ENCODE results near the gene SGCG.
"Not testable (repeated sequence)": the region's sequence is repeated elsewhere in the genome, so short reads cannot be mapped to it uniquely, and the experiment has no call there.

Gene SGCG

DNA sequence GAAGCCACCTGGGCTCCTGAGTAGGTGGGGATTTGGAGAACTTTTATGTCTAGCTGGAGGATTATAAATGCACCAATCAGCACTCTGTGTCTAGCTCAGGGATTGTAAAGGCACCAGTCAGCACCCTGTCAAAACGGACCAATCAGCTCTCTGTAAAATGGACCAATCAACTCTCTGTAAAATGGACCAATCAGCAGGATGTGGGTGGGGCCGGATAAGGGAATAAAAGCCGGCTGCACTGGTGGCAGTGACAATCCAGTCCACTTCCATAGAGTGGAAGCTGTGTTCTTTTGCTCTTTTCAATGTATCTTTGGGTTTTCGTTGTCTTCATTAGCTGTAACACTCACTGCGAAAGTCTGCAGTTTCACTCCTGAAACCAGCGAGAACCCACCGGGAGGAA is 38.2 kb upstream of the SGCG start:
- not testable (repeated sequence) for H2AK5ac ChIP-seq (ENCODE audit: low read length); H2BK5ac ChIP-seq (ENCODE audit: low read depth, low read length, poor library complexity); H3K79me1 ChIP-seq (ENCODE audit: low read length); H3K4me1 ChIP-seq (ENCODE audit: control insufficient read depth in 1 of 2, insufficient read depth in 2 of 2, low read length in 2 of 2); H3K9ac ChIP-seq (ENCODE audit: low read length); H3K36me3 ChIP-seq (ENCODE audit: control insufficient read depth in 1 of 2, insufficient read depth in 2 of 2, low read length in 2 of 2); H2BK12ac ChIP-seq (ENCODE audit: low read length); H3K4me3 ChIP-seq (ENCODE audit: low read depth, low read length); H3K4me2 ChIP-seq (ENCODE audit: low read length); H3K23ac ChIP-seq (ENCODE audit: low read length); H4K91ac ChIP-seq (ENCODE audit: low read depth, low read length); H3K27ac ChIP-seq (ENCODE audit: low read depth, low read length); H2BK120ac ChIP-seq (ENCODE audit: insufficient read depth, low read length, poor library complexity); H3K27me3 ChIP-seq (ENCODE audit: insufficient read depth, low read length); H4K12ac ChIP-seq (ENCODE audit: low read depth, low read length); H2AFZ ChIP-seq (ENCODE audit: insufficient read depth, low read length, poor library complexity); H3K18ac ChIP-seq (ENCODE audit: low read length); H3K79me2 ChIP-seq (ENCODE audit: control insufficient read depth, insufficient read depth, low read length, poor library complexity); H3K4ac ChIP-seq (ENCODE audit: low read depth, low read length); DNase-seq; H4K8ac ChIP-seq (ENCODE audit: low read depth, low read length); H3K14ac ChIP-seq (ENCODE audit: low read length); H3K9me3 ChIP-seq (ENCODE audit: insufficient read depth, low read depth, low read length)
- no CpG with 5 or more reads among the region's 7 CpGs for WGBS (ENCODE audit: extremely low coverage, insufficient coverage, insufficient read length)

DNA sequence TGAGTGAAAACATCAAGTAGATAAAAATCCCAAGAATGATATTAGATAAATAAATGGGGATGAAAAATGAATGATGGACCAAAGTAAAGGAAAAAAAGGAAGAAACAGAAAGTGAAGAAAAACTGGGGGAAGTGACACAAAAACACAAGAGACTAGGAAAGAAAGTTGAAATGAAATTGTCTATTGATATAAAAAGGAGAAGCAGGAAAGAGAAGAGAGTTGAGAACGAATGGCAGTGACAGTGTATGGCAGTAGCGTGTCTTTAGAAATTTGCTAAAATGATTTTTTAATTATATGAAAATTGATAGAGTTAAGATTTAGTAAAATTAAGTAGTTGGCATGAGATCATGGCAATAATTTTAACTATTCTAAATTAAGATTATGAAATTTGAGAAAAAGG is 36.3 kb upstream of the SGCG start:
- Histone ChIP-seq H3K79me2 (ENCODE audit: control insufficient read depth, insufficient read depth, low read length, poor library complexity) (no peaks in the 10 kb centered on the region), H3K4me3 (ENCODE audit: low read depth, low read length) (no peak overlapping the region), H3K27me3 (ENCODE audit: insufficient read depth, low read length) (no peaks in the 10 kb centered on the region), H4K12ac (ENCODE audit: low read depth, low read length) (no peak overlapping the region), H3K36me3 (ENCODE audit: control insufficient read depth in 1 of 2, insufficient read depth in 2 of 2, low read length in 2 of 2) (no peaks in the 10 kb centered on the region), H3K14ac (ENCODE audit: low read length) (no peak overlapping the region), H4K8ac (ENCODE audit: low read depth, low read length) (no peak overlapping the region), H3K79me1 (ENCODE audit: low read length) (no peaks in the 10 kb centered on the region), H2AK5ac (ENCODE audit: low read length) (no peak overlapping the region), H2BK12ac (ENCODE audit: low read length) (no peak overlapping the region), H3K9ac (ENCODE audit: low read length) (no peak overlapping the region), H2BK5ac (ENCODE audit: low read depth, low read length, poor library complexity) (no peak overlapping the region), H3K18ac (ENCODE audit: low read length) (no peak overlapping the region), H3K9me3 (ENCODE audit: insufficient read depth, low read depth, low read length) (peaks cover 8% of the 10 kb centered on the region), H4K91ac (ENCODE audit: low read depth, low read length) (no peak overlapping the region), H3K4me1 (ENCODE audit: control insufficient read depth in 1 of 2, insufficient read depth in 2 of 2, low read length in 2 of 2) (no peaks in the 10 kb centered on the region), H2AFZ (ENCODE audit: insufficient read depth, low read length, poor library complexity) (no peak overlapping the region), H3K23ac (ENCODE audit: low read length) (no peak overlapping the region), H2BK120ac (ENCODE audit: insufficient read depth, low read length, poor library complexity) (no peak overlapping the region), H3K4me2 (ENCODE audit: low read length) (no peak overlapping the region), H3K27ac (ENCODE audit: low read depth, low read length) (no peak overlapping the region), H3K4ac (ENCODE audit: low read depth, low read length) (no peak overlapping the region)
- WGBS (ENCODE audit: extremely low coverage, insufficient coverage, insufficient read length), result 100% methylated on average over 1 of the region's 2 CpGs
- no peak for DNase-seq

DNA sequence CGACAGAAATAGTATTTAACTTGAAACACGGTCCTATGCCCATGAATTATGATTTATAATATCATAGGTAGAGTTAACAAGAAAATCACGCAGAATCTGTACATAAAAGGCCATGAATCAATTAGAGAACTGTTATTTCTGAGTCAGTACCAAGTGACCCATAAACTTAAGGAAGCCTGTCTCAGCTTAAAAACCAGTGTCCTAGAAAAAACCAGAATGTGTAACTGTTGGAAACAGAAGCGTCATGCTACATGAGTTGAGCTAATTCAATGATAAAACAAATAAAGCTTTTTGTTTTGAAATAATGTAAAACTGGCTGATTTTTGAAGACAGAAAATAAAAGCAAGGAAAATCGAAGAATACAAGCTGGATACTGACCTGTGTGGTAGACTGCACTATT is 34.8 kb upstream of the SGCG start:
- Histone ChIP-seq H3K14ac (ENCODE audit: low read length) (no peak overlapping the region), H3K9ac (ENCODE audit: low read length) (no peak overlapping the region), H2BK5ac (ENCODE audit: low read depth, low read length, poor library complexity) (no peak overlapping the region), H3K27me3 (ENCODE audit: insufficient read depth, low read length) (no peaks in the 10 kb centered on the region), H3K4me1 (ENCODE audit: control insufficient read depth in 1 of 2, insufficient read depth in 2 of 2, low read length in 2 of 2) (no peaks in the 10 kb centered on the region), H2AK5ac (ENCODE audit: low read length) (no peak overlapping the region), H3K18ac (ENCODE audit: low read length) (no peak overlapping the region), H2AFZ (ENCODE audit: insufficient read depth, low read length, poor library complexity) (no peak overlapping the region), H3K27ac (ENCODE audit: low read depth, low read length) (no peak overlapping the region), H3K23ac (ENCODE audit: low read length) (no peak overlapping the region), H2BK12ac (ENCODE audit: low read length) (no peak overlapping the region), H3K79me1 (ENCODE audit: low read length) (no peaks in the 10 kb centered on the region), H3K36me3 (ENCODE audit: control insufficient read depth in 1 of 2, insufficient read depth in 2 of 2, low read length in 2 of 2) (no peaks in the 10 kb centered on the region), H2BK120ac (ENCODE audit: insufficient read depth, low read length, poor library complexity) (no peak overlapping the region), H3K9me3 (ENCODE audit: insufficient read depth, low read depth, low read length) (peaks cover 8% of the 10 kb centered on the region), H3K4me2 (ENCODE audit: low read length) (no peak overlapping the region), H3K4me3 (ENCODE audit: low read depth, low read length) (no peak overlapping the region), H4K12ac (ENCODE audit: low read depth, low read length) (no peak overlapping the region), H4K8ac (ENCODE audit: low read depth, low read length) (no peak overlapping the region), H3K79me2 (ENCODE audit: control insufficient read depth, insufficient read depth, low read length, poor library complexity) (no peaks in the 10 kb centered on the region), H4K91ac (ENCODE audit: low read depth, low read length) (no peak overlapping the region), H3K4ac (ENCODE audit: low read depth, low read length) (no peak overlapping the region)
- no CpG with 5 or more reads among the region's 5 CpGs for WGBS (ENCODE audit: extremely low coverage, insufficient coverage, insufficient read length)
- peak in 1 of 2 donors; percentile 17 for DNase-seq

DNA sequence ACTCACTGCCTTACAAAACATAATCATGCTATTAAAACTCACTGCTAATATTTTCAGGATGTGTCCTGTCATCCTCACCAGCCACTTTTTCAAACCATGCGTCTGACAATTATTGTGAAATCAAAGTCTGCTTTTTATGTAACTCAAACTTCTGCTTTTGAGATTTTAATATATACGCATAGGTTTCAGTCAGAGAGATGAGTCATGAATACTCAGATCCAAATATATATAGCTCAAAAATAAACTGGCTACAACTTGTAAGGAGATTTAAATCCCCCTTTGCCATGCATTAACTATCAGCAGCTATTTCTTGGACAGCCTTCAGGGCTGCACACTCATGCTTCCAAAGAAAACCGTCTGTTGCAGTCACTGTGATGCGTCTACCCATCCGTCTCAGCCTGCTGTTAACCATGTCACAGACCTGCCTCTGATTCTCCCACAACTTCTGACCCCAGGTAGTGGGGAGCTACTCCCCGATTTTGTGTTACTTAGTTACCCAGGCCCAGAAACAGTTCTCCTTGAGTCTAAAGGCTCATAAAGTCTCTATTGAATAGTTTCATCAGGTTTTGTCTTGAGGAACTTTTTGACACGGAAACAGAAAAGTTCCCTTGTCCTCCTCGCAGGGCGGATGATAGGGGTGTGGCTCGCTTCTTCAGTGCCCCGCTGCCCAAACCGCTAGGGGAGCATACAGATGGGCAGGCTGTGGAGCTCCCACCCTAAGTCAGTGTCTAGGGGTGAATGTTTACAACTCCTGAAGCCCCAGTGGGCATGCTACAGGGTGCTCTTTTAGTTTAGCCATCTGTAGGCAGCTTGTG is 33.8 kb upstream of the SGCG start:
- Histone ChIP-seq H3K23ac (ENCODE audit: low read length) (no peak overlapping the region), H2BK5ac (ENCODE audit: low read depth, low read length, poor library complexity) (no peak overlapping the region), H3K79me2 (ENCODE audit: control insufficient read depth, insufficient read depth, low read length, poor library complexity) (no peaks in the 10 kb centered on the region), H2AK5ac (ENCODE audit: low read length) (no peak overlapping the region), H3K79me1 (ENCODE audit: low read length) (no peaks in the 10 kb centered on the region), H3K9me3 (ENCODE audit: insufficient read depth, low read depth, low read length) (peaks cover 4% of the 10 kb centered on the region), H3K27me3 (ENCODE audit: insufficient read depth, low read length) (no peaks in the 10 kb centered on the region), H2AFZ (ENCODE audit: insufficient read depth, low read length, poor library complexity) (no peak overlapping the region), H4K12ac (ENCODE audit: low read depth, low read length) (no peak overlapping the region), H3K27ac (ENCODE audit: low read depth, low read length) (no peak overlapping the region), H2BK120ac (ENCODE audit: insufficient read depth, low read length, poor library complexity) (no peak overlapping the region), H3K4me2 (ENCODE audit: low read length) (no peak overlapping the region), H3K36me3 (ENCODE audit: control insufficient read depth in 1 of 2, insufficient read depth in 2 of 2, low read length in 2 of 2) (no peaks in the 10 kb centered on the region), H3K4me1 (ENCODE audit: control insufficient read depth in 1 of 2, insufficient read depth in 2 of 2, low read length in 2 of 2) (no peaks in the 10 kb centered on the region), H4K8ac (ENCODE audit: low read depth, low read length) (no peak overlapping the region), H3K18ac (ENCODE audit: low read length) (no peak overlapping the region), H3K9ac (ENCODE audit: low read length) (no peak overlapping the region), H2BK12ac (ENCODE audit: low read length) (no peak overlapping the region), H3K4ac (ENCODE audit: low read depth, low read length) (no peak overlapping the region), H3K14ac (ENCODE audit: low read length) (no peak overlapping the region), H4K91ac (ENCODE audit: low read depth, low read length) (no peak overlapping the region), H3K4me3 (ENCODE audit: low read depth, low read length) (no peak overlapping the region)
- no CpG with 5 or more reads among the region's 12 CpGs for WGBS (ENCODE audit: extremely low coverage, insufficient coverage, insufficient read length)
- DNase-seq, result peak in 1 of 2 donors; percentile 46

Measured in trophoblast cell (in vitro differentiated cells and primary cell).